WTC11 (cell line): Measurements from ENCODE around the gene NYAP1. TPM values are rescaled to one million over a fixed set of nuclear protein-coding genes. Genes with fewer than 3 reads are reported as not detected.
A peak's percentile ranks its signal among the peaks of the same experiment; 100 is the strongest.

ENCODE experiments used
- CREM ChIP-seq: sonication (generic); formaldehyde crosslinking; IDR thresholded peaks from 2 replicates; pipeline ENCODE4 v1.8.1; 2022; ENCODE audit warnings: mild to moderate bottlenecking, missing genetic modification reagents, moderate library complexity
- E2F5 ChIP-seq: sonication (generic); formaldehyde crosslinking; IDR thresholded peaks from 2 replicates; pipeline ENCODE4 v1.8.1; 2022; ENCODE audit warnings: mild to moderate bottlenecking, moderate library complexity, missing genetic modification reagents
- GRHL2 ChIP-seq: fragments of 250-450 bp; sonication (Bioruptor Pico); IDR thresholded peaks from 2 replicates; pipeline ENCODE4 v1.8.0; 2022; ENCODE audit warnings: mild to moderate bottlenecking, moderate library complexity; ENCODE audit not compliant: insufficient replicate concordance, severe bottlenecking
- HMGA2 ChIP-seq: fragments of 250-450 bp; sonication (Bioruptor Pico); IDR thresholded peaks from 2 replicates; pipeline ENCODE4 v1.4.0; 2021; ENCODE audit warnings: mild to moderate bottlenecking, moderate library complexity
- MAX ChIP-seq: sonication (generic); formaldehyde crosslinking; IDR thresholded peaks from 2 replicates; pipeline ENCODE4 v1.8.0; 2022; ENCODE audit warnings: mild to moderate bottlenecking, missing genetic modification reagents
- MLX ChIP-seq: sonication (generic); formaldehyde crosslinking; IDR thresholded peaks from 2 replicates; pipeline ENCODE4 v1.8.1; 2023; ENCODE audit warnings: mild to moderate bottlenecking, missing genetic modification reagents, moderate library complexity
- MXD4 ChIP-seq: fragments of 250-450 bp; sonication (Bioruptor Pico); IDR thresholded peaks from 2 replicates; pipeline ENCODE4 v1.8.0; 2021; ENCODE audit warnings: mild to moderate bottlenecking, moderate library complexity, borderline replicate concordance
- NFYB ChIP-seq: sonication (generic); formaldehyde crosslinking; conservative IDR thresholded peaks from 2 replicates; pipeline ENCODE4 v1.8.0; 2022; ENCODE audit warnings: low read depth, missing genetic modification reagents
- NR1H2 ChIP-seq: sonication (generic); formaldehyde crosslinking; IDR thresholded peaks from 2 replicates; pipeline ENCODE4 v1.9.0; 2021; ENCODE audit warnings: mild to moderate bottlenecking, moderate library complexity, missing genetic modification reagents
- SOX15 ChIP-seq: fragments of 250-450 bp; sonication (Bioruptor Pico); IDR thresholded peaks from 2 replicates; pipeline ENCODE4 v1.9.0; 2021; ENCODE audit warnings: mild to moderate bottlenecking
- SP1 ChIP-seq: sonication (generic); formaldehyde crosslinking; conservative IDR thresholded peaks from 2 replicates; pipeline ENCODE4 v1.8.1; 2022; ENCODE audit warnings: missing genetic modification reagents
- ZNF121 ChIP-seq: sonication (generic); formaldehyde crosslinking; IDR thresholded peaks from 2 replicates; pipeline ENCODE4 v1.8.0; 2023; ENCODE audit warnings: missing genetic modification reagents
- ZNF138 ChIP-seq: sonication (generic); formaldehyde crosslinking; conservative IDR thresholded peaks from 2 replicates; pipeline ENCODE4 v1.8.1; 2022; ENCODE audit warnings: mild to moderate bottlenecking, moderate library complexity, missing genetic modification reagents
- ZNF281 ChIP-seq: sonication (generic); formaldehyde crosslinking; IDR thresholded peaks from 2 replicates; pipeline ENCODE4 v1.8.0; 2023; ENCODE audit warnings: mild to moderate bottlenecking, missing genetic modification reagents
- ZNF396 ChIP-seq: fragments of 250-450 bp; sonication (Bioruptor Pico); IDR thresholded peaks from 2 replicates; pipeline ENCODE4 v1.8.0; 2021; ENCODE audit warnings: mild to moderate bottlenecking, moderate library complexity, borderline replicate concordance
- ZNF425 ChIP-seq: fragments of 250-450 bp; sonication (Bioruptor Pico); conservative IDR thresholded peaks from 2 replicates; pipeline ENCODE4 v1.9.0; 2021; ENCODE audit warnings: mild to moderate bottlenecking
- ZNF512 ChIP-seq: sonication (generic); formaldehyde crosslinking; IDR thresholded peaks from 2 replicates; pipeline ENCODE4 v1.8.1; 2022; ENCODE audit warnings: missing genetic modification reagents, borderline replicate concordance
- ZNF532 ChIP-seq: fragments of 250-450 bp; sonication (Bioruptor Pico); IDR thresholded peaks from 2 replicates; pipeline ENCODE4 v1.9.0; 2021; ENCODE audit warnings: mild to moderate bottlenecking, borderline replicate concordance
- ZSCAN18 ChIP-seq: fragments of 250-450 bp; sonication (Bioruptor Pico); IDR thresholded peaks from 2 replicates; pipeline ENCODE4 v2.1.2; 2022; ENCODE audit warnings: mild to moderate bottlenecking, moderate library complexity
- total RNA-seq: library from RNA; stranded (reverse); gene quantifications from 3 replicates; pipeline ENCODE4 v1.2.3, GENCODE V29; 2021
- TF ChIP-seq, protein P1 (sequence below): sonication (generic); formaldehyde crosslinking; IDR thresholded peaks from 2 replicates; pipeline ENCODE4 v1.8.1; 2023; ENCODE audit warnings: mild to moderate bottlenecking, missing genetic modification reagents
- TF ChIP-seq, protein P2 (sequence below): sonication (generic); formaldehyde crosslinking; IDR thresholded peaks from 2 replicates; pipeline ENCODE4 v1.8.0; 2023; ENCODE audit warnings: missing genetic modification reagents

Gene NYAP1
- total RNA-seq, 1 experiment from 2014 or later: 6.7 TPM

GRCh38 chr7:100538654-100539435 lies 55.1 kb downstream of the NYAP1 start, which contains the start of gene AGFG2 (continued):
- no peak for TF ChIP-seq ZNF532
- peak; percentile 67; the same call in 1 of the 2 replicates for TF ChIP-seq E2F5 (CRISPR knock-in tag)
- TF ChIP-seq NR1H2 (CRISPR knock-in tag): no peak
- no peak for TF ChIP-seq MXD4 (CRISPR knock-in tag)
- no peak for TF ChIP-seq ZSCAN18 (CRISPR knock-in tag)
- TF ChIP-seq MLX (CRISPR knock-in tag): no peak
- peak; percentile 77; the same call in 1 of the 2 replicates for TF ChIP-seq CREM
- no peak for TF ChIP-seq ZNF281 (CRISPR knock-in tag)
- TF ChIP-seq, protein P1, sequence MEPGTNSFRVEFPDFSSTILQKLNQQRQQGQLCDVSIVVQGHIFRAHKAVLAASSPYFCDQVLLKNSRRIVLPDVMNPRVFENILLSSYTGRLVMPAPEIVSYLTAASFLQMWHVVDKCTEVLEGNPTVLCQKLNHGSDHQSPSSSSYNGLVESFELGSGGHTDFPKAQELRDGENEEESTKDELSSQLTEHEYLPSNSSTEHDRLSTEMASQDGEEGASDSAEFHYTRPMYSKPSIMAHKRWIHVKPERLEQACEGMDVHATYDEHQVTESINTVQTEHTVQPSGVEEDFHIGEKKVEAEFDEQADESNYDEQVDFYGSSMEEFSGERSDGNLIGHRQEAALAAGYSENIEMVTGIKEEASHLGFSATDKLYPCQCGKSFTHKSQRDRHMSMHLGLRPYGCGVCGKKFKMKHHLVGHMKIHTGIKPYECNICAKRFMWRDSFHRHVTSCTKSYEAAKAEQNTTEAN (CRISPR knock-in tag): no peak
- TF ChIP-seq ZNF396: no peak
- TF ChIP-seq, protein P2, sequence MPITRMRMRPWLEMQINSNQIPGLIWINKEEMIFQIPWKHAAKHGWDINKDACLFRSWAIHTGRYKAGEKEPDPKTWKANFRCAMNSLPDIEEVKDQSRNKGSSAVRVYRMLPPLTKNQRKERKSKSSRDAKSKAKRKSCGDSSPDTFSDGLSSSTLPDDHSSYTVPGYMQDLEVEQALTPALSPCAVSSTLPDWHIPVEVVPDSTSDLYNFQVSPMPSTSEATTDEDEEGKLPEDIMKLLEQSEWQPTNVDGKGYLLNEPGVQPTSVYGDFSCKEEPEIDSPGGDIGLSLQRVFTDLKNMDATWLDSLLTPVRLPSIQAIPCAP (CRISPR knock-in tag): no peak
- TF ChIP-seq HMGA2 (CRISPR knock-in tag): no peak
- peak; percentile 95 for TF ChIP-seq NFYB (CRISPR knock-in tag)
- peak; percentile 93 for TF ChIP-seq SP1 (CRISPR knock-in tag)
- no peak for TF ChIP-seq GRHL2 (CRISPR knock-in tag)
- TF ChIP-seq ZNF121 (CRISPR knock-in tag): no peak
- TF ChIP-seq SOX15 (CRISPR knock-in tag): no peak
- TF ChIP-seq ZNF512 (CRISPR knock-in tag): no peak
- no peak for TF ChIP-seq ZNF425 (CRISPR knock-in tag)
- peak; percentile 88 for TF ChIP-seq MAX (CRISPR knock-in tag)
- TF ChIP-seq ZNF138: no peak
